Spleen (tissue), 11 donors: Measurements from ENCODE around the gene IGSF9B. TPM values are rescaled to one million over a fixed set of nuclear protein-coding genes. Genes with fewer than 3 reads are reported as not detected.

Experiments
- DNase-seq: peaks from one replicate; pipeline ENCODE4 v3.0.0-alpha.2; 2020
- H3K27ac ChIP-seq, 8 donors: fragments of 200-600 bp; sonication (generic) in 7 of 8; 1 replicate in 4 of 8; 2 replicates in 4 of 8; pipeline versions ENCODE4 v1.5.0 to v1.8.0; 2016 to 2021; ENCODE audit warnings: inconsistent platforms in 4 of 8, mild to moderate bottlenecking in 4 of 8, moderate library complexity in 1 of 8
- H3K27me3 ChIP-seq, 7 donors: fragments of 200-600 bp; sonication (generic) in 6 of 7; replicated peaks in 1 of 7; 1 replicate in 4 of 7; 2 replicates in 3 of 7; pipeline versions ENCODE4 v1.5.0 to v1.8.0; 2016 to 2021; ENCODE audit warnings: inconsistent platforms in 3 of 7, mild to moderate bottlenecking in 1 of 7
- H3K36me3 ChIP-seq, 6 donors: fragments of 200-600 bp; sonication (generic) in 5 of 6; 1 replicate in 4 of 6; 2 replicates in 2 of 6; pipeline versions ENCODE4 v1.5.0 to v1.8.0; 2016 to 2021; ENCODE audit warnings: inconsistent platforms in 2 of 6
- H3K4me1 ChIP-seq, 6 donors: fragments of 200-600 bp; sonication (generic) in 5 of 6; 1 replicate in 3 of 6; 2 replicates in 3 of 6; pipeline versions ENCODE4 v1.5.0 to v1.8.0; 2016 to 2021; ENCODE audit warnings: inconsistent platforms in 3 of 6
- H3K4me3 ChIP-seq, 8 donors: fragments of 200-600 bp; sonication (generic) in 7 of 8; 1 replicate in 4 of 8; 2 replicates in 4 of 8; pipeline versions ENCODE4 v1.5.0 to v1.8.0; 2016 to 2021; ENCODE audit warnings: inconsistent platforms in 4 of 8, mild to moderate bottlenecking in 4 of 8, moderate library complexity in 2 of 8
- H3K9me3 ChIP-seq, 8 donors: fragments of 200-600 bp; sonication (generic) in 7 of 8; 1 replicate in 4 of 8; 2 replicates in 4 of 8; pipeline versions ENCODE4 v1.5.0 to v1.8.0; 2016 to 2021; ENCODE audit warnings: inconsistent platforms in 4 of 8
- POLR2A ChIP-seq, 3 donors: fragments of 450-650 bp; IDR thresholded peaks; one replicate each; pipeline ENCODE4 v1.5.1; 2017; ENCODE audit warnings: antibody characterized with exemption in 3 of 3, mild to moderate bottlenecking in 1 of 3
- POLR2AphosphoS5 ChIP-seq, 3 donors: sonication (generic); formaldehyde crosslinking; IDR thresholded peaks; one replicate each; pipeline ENCODE4 v1.5.1; 2017; ENCODE audit warnings: antibody characterized with exemption in 3 of 3
- WGBS, 5 donors: extraction: QIAGEN DNeasy Blood & Tissue Kit in 3 of 5; methylation state at CpG; one replicate each; pipeline versions ENCODE4 v1.1.5 to v1.1.7; 2013 to 2018; 5-methylcytosine and 5-hydroxymethylcytosine counted together
- intact Hi-C: fragments of 100-400 bp; cut with DNase I; formaldehyde crosslinking; loops from one replicate; pipeline ENCODE4 v1.15.0; 2023; ENCODE audit warnings: low total_unique reads
- polyA plus RNA-seq, 3 donors: library from polyadenylated mRNA; stranded (reverse); fragments of 200-250 nt; gene quantifications; one replicate each; pipeline ENCODE4 v1.2.1, GENCODE V29; 2013
- total RNA-seq, 7 donors: library from RNA; depleted of rRNA in 3 of 7; stranded (reverse); fragments of >200 nt in 3 of 7; fragmentation: NEBNext Ultra II Directional in 4 of 7; extraction: Animal tissue kit (Norgen Biotek cat#: 25700) in 4 of 7; gene quantifications; one replicate each; pipeline versions ENCODE4 v1.1.0 to v1.2.1, GENCODE V29; 2016 to 2021
- TF ChIP-seq, protein P1 (sequence below), 11 experiments: fragments of 200-600 bp in 7 of 11; fragments of 450-650 bp in 4 of 11; sonication (generic) in 4 of 11; IDR thresholded peaks in 8 of 11; conservative IDR thresholded peaks in 3 of 11; 1 replicate in 7 of 11; 2 replicates in 4 of 11; pipeline versions ENCODE4 v1.4.0 to v1.8.0; 2016 to 2021; ENCODE audit warnings: antibody characterized with exemption in 11 of 11, inconsistent platforms in 4 of 11, mild to moderate bottlenecking in 1 of 11
- donor health status: healthy with polysubstance abuse.
- donor health status: DM: no; HTN: no; CAD: no; lungs with moderate emphysema.
- donor health status: DM: no; HTN: no; CAD: no.
- donor health status: Bipolar disorder and iron deficiency.
- donor health status: healthy.
- donor health status: DM: no; HTN: no; CAD: no.
- donor health status: DM: yes; HTN: yes; CAD: no.

Gene IGSF9B
- total and polyA plus RNA-seq, 10 donors, result 0.50 to 11.2 (median 3.9) TPM

GRCh38 chr11:133901316-133901715 lies 55.5 kb downstream of the IGSF9B start:
- TF ChIP-seq, protein P1, sequence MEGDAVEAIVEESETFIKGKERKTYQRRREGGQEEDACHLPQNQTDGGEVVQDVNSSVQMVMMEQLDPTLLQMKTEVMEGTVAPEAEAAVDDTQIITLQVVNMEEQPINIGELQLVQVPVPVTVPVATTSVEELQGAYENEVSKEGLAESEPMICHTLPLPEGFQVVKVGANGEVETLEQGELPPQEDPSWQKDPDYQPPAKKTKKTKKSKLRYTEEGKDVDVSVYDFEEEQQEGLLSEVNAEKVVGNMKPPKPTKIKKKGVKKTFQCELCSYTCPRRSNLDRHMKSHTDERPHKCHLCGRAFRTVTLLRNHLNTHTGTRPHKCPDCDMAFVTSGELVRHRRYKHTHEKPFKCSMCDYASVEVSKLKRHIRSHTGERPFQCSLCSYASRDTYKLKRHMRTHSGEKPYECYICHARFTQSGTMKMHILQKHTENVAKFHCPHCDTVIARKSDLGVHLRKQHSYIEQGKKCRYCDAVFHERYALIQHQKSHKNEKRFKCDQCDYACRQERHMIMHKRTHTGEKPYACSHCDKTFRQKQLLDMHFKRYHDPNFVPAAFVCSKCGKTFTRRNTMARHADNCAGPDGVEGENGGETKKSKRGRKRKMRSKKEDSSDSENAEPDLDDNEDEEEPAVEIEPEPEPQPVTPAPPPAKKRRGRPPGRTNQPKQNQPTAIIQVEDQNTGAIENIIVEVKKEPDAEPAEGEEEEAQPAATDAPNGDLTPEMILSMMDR (IDR thresholded peaks at IDR 0.05 in 8 of 11, conservative IDR thresholded peaks at IDR 0.05 in 3 of 11), result no peak
- TF ChIP-seq POLR2AphosphoS5 (IDR thresholded peaks at IDR 0.05), result no peak
- TF ChIP-seq POLR2A (IDR thresholded peaks at IDR 0.05), result no peak
- Histone ChIP-seq H3K4me3 (no peak overlapping the region), H3K4me1 (no peaks in the 10 kb centered on the region), H3K36me3 (peaks cover 0 to 2% (median 0%) of the 10 kb centered on the region in 6 donors), H3K9me3 (no peaks in the 10 kb centered on the region), H3K27ac (no peak overlapping the region), H3K27me3 (no peaks in the 10 kb centered on the region)
- intact Hi-C loops, result no loop called here
- peak; percentile 52 for DNase-seq
- 90 to 95% (median 93%) methylated on average over 7 of the region's 7 CpGs for WGBS, 5 donors

DNA sequence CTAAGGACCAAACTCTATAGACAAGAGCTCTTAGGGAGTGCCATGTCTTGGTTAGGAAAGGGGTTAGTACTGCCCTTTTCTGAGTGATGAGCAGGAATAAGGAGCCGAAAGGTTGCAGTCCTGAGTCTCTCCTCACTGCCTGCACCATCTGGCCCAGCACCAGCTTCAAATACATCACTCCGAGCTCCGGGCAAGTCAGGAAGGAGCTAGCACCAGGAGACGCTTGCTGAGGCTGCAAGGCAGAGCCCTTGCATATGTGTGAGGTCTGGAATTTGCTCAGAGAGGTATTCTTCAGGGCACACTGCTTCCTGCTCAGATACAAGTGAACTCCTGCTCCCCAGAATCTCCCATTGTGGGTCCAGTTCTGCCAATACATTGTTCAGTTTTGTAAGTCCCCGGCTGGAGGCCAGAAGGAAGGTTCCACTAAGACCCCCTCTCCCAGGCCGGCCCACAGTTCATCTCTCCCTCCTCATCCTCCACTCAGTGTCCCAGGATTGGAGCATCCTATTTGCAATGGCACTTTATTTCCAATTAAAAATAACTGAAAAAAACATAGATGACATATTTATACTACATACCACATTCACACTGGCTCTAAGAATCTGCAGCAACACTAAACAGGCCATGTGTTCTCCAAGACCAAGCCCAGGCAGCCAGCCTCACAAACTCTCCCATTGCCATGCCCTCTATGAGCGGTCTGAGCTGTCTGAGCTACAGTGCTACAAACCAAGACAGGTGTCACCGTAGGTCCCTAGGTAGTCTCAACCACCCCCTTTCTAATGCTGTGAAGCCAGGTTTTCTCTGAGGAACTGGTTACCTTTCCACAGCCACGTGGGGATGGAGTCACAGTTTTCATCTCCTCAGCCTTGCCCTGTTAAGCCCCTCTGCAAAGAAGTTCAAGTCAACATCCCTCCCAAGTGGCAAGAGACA lies 56.3 kb downstream of the IGSF9B start:
- no peak overlapping the region for H3K27ac ChIP-seq
- DNase-seq, result no peak
- no peaks in the 10 kb centered on the region for H3K36me3 ChIP-seq
- 84 to 95% (median 91%) methylated on average over 7 to 9 of the region's 9 CpGs for WGBS, 5 donors
- H3K4me1 ChIP-seq, result peaks cover 0 to 1% (median 0%) of the 10 kb centered on the region in 6 donors
- H3K27me3 ChIP-seq, result no peaks in the 10 kb centered on the region
- intact Hi-C loops, result no loop called here
- H3K4me3 ChIP-seq, result no peak overlapping the region
- no peaks in the 10 kb centered on the region for H3K9me3 ChIP-seq
- TF ChIP-seq POLR2AphosphoS5 (IDR thresholded peaks at IDR 0.05), result no peak
- TF ChIP-seq, protein P1 (IDR thresholded peaks at IDR 0.05 in 8 of 11, conservative IDR thresholded peaks at IDR 0.05 in 3 of 11), result no peak
- TF ChIP-seq POLR2A (IDR thresholded peaks at IDR 0.05), result no peak

- Histone ChIP-seq H3K27me3 (no peaks in the 10 kb centered on the region), H3K4me1 (peaks cover 0 to 11% (median 0%) of the 10 kb centered on the region in 6 donors), H3K36me3 (no peaks in the 10 kb centered on the region), H3K9me3 (no peaks in the 10 kb centered on the region), H3K4me3 (no peak overlapping the region), H3K27ac (no peak overlapping the region)
- no peak for DNase-seq
- TF ChIP-seq, protein P1 (IDR thresholded peaks at IDR 0.05 in 8 of 11, conservative IDR thresholded peaks at IDR 0.05 in 3 of 11), result no peak
- TF ChIP-seq POLR2A (IDR thresholded peaks at IDR 0.05), result no peak
- no peak for TF ChIP-seq POLR2AphosphoS5 (IDR thresholded peaks at IDR 0.05)
- intact Hi-C loops, result no loop called here
- 79 to 90% (median 87%) methylated on average over 5 of the region's 5 CpGs for WGBS, 5 donors
Observed at GRCh38 chr11:133898770-133899115, 58.0 kb downstream of the IGSF9B start.

GRCh38 chr11:133898031-133898769 lies 58.6 kb downstream of the IGSF9B start:
- Histone ChIP-seq H3K9me3 (no peaks in the 10 kb centered on the region), H3K27ac (no peak overlapping the region), H3K4me1 (peaks cover 0 to 11% (median 0%) of the 10 kb centered on the region in 6 donors), H3K36me3 (no peaks in the 10 kb centered on the region), H3K4me3 (no peak overlapping the region), H3K27me3 (no peaks in the 10 kb centered on the region)
- 62 to 73% (median 67%) methylated on average over 16 to 17 of the region's 17 CpGs for WGBS, 5 donors
- TF ChIP-seq, protein P1 (IDR thresholded peaks at IDR 0.05 in 8 of 11, conservative IDR thresholded peaks at IDR 0.05 in 3 of 11), result no peak
- TF ChIP-seq POLR2A (IDR thresholded peaks at IDR 0.05), result no peak
- no peak for TF ChIP-seq POLR2AphosphoS5 (IDR thresholded peaks at IDR 0.05)
- intact Hi-C loops, result no loop called here
- DNase-seq, result no peak
